SK-N-SH (cell line): ENCODE data around the gene GPR132. TPM values are rescaled to one million over a fixed set of nuclear protein-coding genes. Genes with fewer than 3 reads are reported as not detected.

ENCODE experiments used
- CTCF ChIA-PET: fragments of 300-600, 350-600 bp; formaldehyde crosslinking; extraction: SDS; loops from one replicate; lab custom pipeline; 2021; lab: Yijun Ruan, JAX
- POLR2A ChIA-PET: fragments of 350-600 bp; sonication (Branson Sonifier 250); formaldehyde crosslinking; extraction: SDS; loops from one replicate; lab custom pipeline; 2020; ENCODE audit warnings: antibody characterized with exemption, inconsistent platforms; lab: Yijun Ruan, JAX
- DNase-seq: peaks from one replicate; pipeline ENCODE4 v3.0.0; 2012
- H2AFZ ChIP-seq: fragments of 200-600 bp; sonication (generic); 2 replicates; pipeline ENCODE4 v1.8.1; 2016; ENCODE audit warnings: antibody characterized with exemption, mild to moderate bottlenecking, low read depth
- H3F3A ChIP-seq: fragments of 200-600 bp; sonication (generic); replicated peaks from 2 replicates; pipeline ENCODE3; 2016; ENCODE audit warnings: antibody characterized with exemption, mild to moderate bottlenecking; ENCODE audit not compliant: insufficient read depth
- H3K27ac ChIP-seq, 2 experiments: fragments of 200-500 bp in 1 of 2; fragments of 200-600 bp in 1 of 2; sonication (Bioruptor generic) in 1 of 2; sonication (generic), shearing (Covaris generic) in 1 of 2; 2 replicates each; pipeline versions ENCODE4 v1.5.1 to v1.6.1; 2014 to 2016; ENCODE audit warnings: low read depth in 2 of 2, inconsistent platforms in 1 of 2, low read length in 1 of 2, mild to moderate bottlenecking in 1 of 2, mixed read lengths in 1 of 2
- H3K27me3 ChIP-seq: fragments of 200-600 bp; sonication (generic), shearing (Covaris generic); 2 replicates; pipeline ENCODE4 v1.6.1; 2016; ENCODE audit warnings: mixed run types; ENCODE audit not compliant: insufficient read depth
- H3K36me3 ChIP-seq, 2 experiments: fragments of 200-500 bp in 1 of 2; fragments of 200-600 bp in 1 of 2; sonication (Bioruptor generic) in 1 of 2; sonication (generic) in 1 of 2; replicated peaks in 1 of 2; 2 replicates each; pipeline versions ENCODE3 to v1.5.1; 2014 to 2016; ENCODE audit warnings: low read length in 1 of 2, mild to moderate bottlenecking in 1 of 2; ENCODE audit not compliant: insufficient read depth in 2 of 2, control insufficient read depth in 1 of 2
- H3K4me1 ChIP-seq, 2 experiments: fragments of 200-500 bp in 1 of 2; fragments of 200-600 bp in 1 of 2; sonication (Bioruptor generic) in 1 of 2; sonication (generic), shearing (Covaris generic) in 1 of 2; 2 replicates each; pipeline versions ENCODE4 v1.5.1 to v1.6.1; 2014 to 2016; ENCODE audit warnings: low read depth in 1 of 2, low read length in 1 of 2, mixed run types in 1 of 2; ENCODE audit not compliant: insufficient read depth in 2 of 2, control insufficient read depth in 1 of 2
- H3K4me2 ChIP-seq: fragments of 200-600 bp; sonication (generic), shearing (Covaris generic); 2 replicates; pipeline ENCODE4 v1.6.1; 2017; ENCODE audit warnings: mixed run types
- H3K4me3 ChIP-seq, 2 experiments: fragments of 200-500 bp in 1 of 2; fragments of 200-600 bp in 1 of 2; sonication (Bioruptor generic) in 1 of 2; sonication (generic), shearing (Covaris generic) in 1 of 2; 2 replicates each; pipeline versions ENCODE4 v1.5.1 to v1.8.1; 2014 to 2016; ENCODE audit warnings: low read depth in 2 of 2, inconsistent platforms in 1 of 2, low read length in 1 of 2, mild to moderate bottlenecking in 1 of 2, mixed read lengths in 1 of 2, moderate library complexity in 1 of 2
- H3K79me2 ChIP-seq: fragments of 200-600 bp; sonication (generic); 2 replicates; pipeline ENCODE4 v1.8.1; 2017; ENCODE audit warnings: mild to moderate bottlenecking; ENCODE audit not compliant: insufficient read depth
- H3K9ac ChIP-seq: fragments of 200-600 bp; sonication (generic); 2 replicates; pipeline ENCODE4 v1.6.1; 2017; ENCODE audit warnings: mixed run types
- H3K9me2 ChIP-seq: fragments of 200-600 bp; sonication (generic); 2 replicates; pipeline ENCODE4 v1.6.1; 2017; ENCODE audit warnings: mixed run types
- H3K9me3 ChIP-seq: fragments of 200-600 bp; sonication (generic); 2 replicates; pipeline ENCODE4 v1.6.1; 2017; ENCODE audit warnings: mixed run types, mild to moderate bottlenecking, moderate library complexity
- H4K20me1 ChIP-seq: fragments of 200-600 bp; sonication (generic); 2 replicates; pipeline ENCODE4 v1.6.1; 2017; ENCODE audit warnings: mild to moderate bottlenecking, mixed run types; ENCODE audit not compliant: insufficient read depth
- CHD2 ChIP-seq: fragments of 150-350 bp; IDR thresholded peaks from 2 replicates; pipeline ENCODE4 v1.6.1; 2018; ENCODE audit warnings: low read length; ENCODE audit not compliant: partially characterized antibody
- ELF1 ChIP-seq: IDR thresholded peaks from 2 replicates; pipeline ENCODE4 v1.4.0; 2012
- EP300 ChIP-seq, 2 experiments: IDR thresholded peaks; 2 replicates each; pipeline versions ENCODE4 v1.4.0 to v1.6.1; 2012; ENCODE audit warnings: borderline replicate concordance in 1 of 2, low read depth in 1 of 2, low read length in 1 of 2
- FOSL2 ChIP-seq: IDR thresholded peaks from 2 replicates; pipeline ENCODE4 v1.4.0; 2012; ENCODE audit warnings: low read depth, mild to moderate bottlenecking, moderate library complexity, borderline replicate concordance
- FOXM1 ChIP-seq: IDR thresholded peaks from 2 replicates; pipeline ENCODE4 v1.4.0; 2012; ENCODE audit warnings: low read depth, mild to moderate bottlenecking
- GATA2 ChIP-seq: sonication (generic); formaldehyde crosslinking; IDR thresholded peaks from 2 replicates; pipeline ENCODE4 v1.5.0; 2020; ENCODE audit warnings: mild to moderate bottlenecking, missing genetic modification reagents
- MEF2A ChIP-seq: IDR thresholded peaks from 2 replicates; pipeline ENCODE4 v1.4.0; 2012; ENCODE audit warnings: low read depth, borderline replicate concordance
- MXI1 ChIP-seq: IDR thresholded peaks from 2 replicates; pipeline ENCODE4 v1.6.1; 2012; ENCODE audit warnings: mild to moderate bottlenecking, low read depth, low read length, improper control_type of control experiment
- POLR2AphosphoS5 ChIP-seq: IDR thresholded peaks from 2 replicates; pipeline ENCODE4 v1.6.1; 2012; ENCODE audit warnings: low read depth, low read length
- RAD21 ChIP-seq: IDR thresholded peaks from 2 replicates; pipeline ENCODE4 v1.6.1; 2012; ENCODE audit warnings: mild to moderate bottlenecking, low read length
- RXRA ChIP-seq: IDR thresholded peaks from 2 replicates; pipeline ENCODE4 v1.4.0; 2012; ENCODE audit warnings: low read depth, mild to moderate bottlenecking, borderline replicate concordance
- SIN3A ChIP-seq: IDR thresholded peaks from 2 replicates; pipeline ENCODE4 v1.6.1; 2012; ENCODE audit warnings: low read depth, mild to moderate bottlenecking, low read length, moderate library complexity, borderline replicate concordance
- SMC3 ChIP-seq: IDR thresholded peaks from 2 replicates; pipeline ENCODE4 v1.6.1; 2012; ENCODE audit warnings: low read depth, low read length, improper control_type of control experiment
- WGBS: methylation state at CpG from one replicate; pipeline ENCODE4 v1.1.6; 2017; ENCODE audit warnings: low lambda C conversion rate; 5-methylcytosine and 5-hydroxymethylcytosine counted together
- polyA plus RNA-seq, 3 experiments: library from polyadenylated mRNA; depleted of rRNA; stranded (reverse); fragments of >200 nt; gene quantifications; 2 replicates each; pipeline ENCODE4 v1.2.3, GENCODE V29; 2012
- TF ChIP-seq, protein P1 (sequence below): IDR thresholded peaks from 2 replicates; pipeline ENCODE4 v1.4.0; 2012; ENCODE audit warnings: low read depth, borderline replicate concordance
- TF ChIP-seq, protein P2 (sequence below): fragments of 200-600 bp; sonication (generic); IDR thresholded peaks from 2 replicates; pipeline ENCODE4 v1.6.1; 2017; ENCODE audit warnings: antibody characterized with exemption, mild to moderate bottlenecking, moderate library complexity
- TF ChIP-seq, protein P3 (sequence below): IDR thresholded peaks from 2 replicates; pipeline ENCODE4 v1.6.1; 2012; ENCODE audit warnings: mild to moderate bottlenecking, low read depth, low read length, moderate library complexity
- TF ChIP-seq, protein P4 (sequence below): IDR thresholded peaks from 2 replicates; pipeline ENCODE4; 2012

The GPR132 gene
- polyA plus RNA-seq, 1 of the 3 experiments (the other 2 are of a cell fraction) = not detected

DNA sequence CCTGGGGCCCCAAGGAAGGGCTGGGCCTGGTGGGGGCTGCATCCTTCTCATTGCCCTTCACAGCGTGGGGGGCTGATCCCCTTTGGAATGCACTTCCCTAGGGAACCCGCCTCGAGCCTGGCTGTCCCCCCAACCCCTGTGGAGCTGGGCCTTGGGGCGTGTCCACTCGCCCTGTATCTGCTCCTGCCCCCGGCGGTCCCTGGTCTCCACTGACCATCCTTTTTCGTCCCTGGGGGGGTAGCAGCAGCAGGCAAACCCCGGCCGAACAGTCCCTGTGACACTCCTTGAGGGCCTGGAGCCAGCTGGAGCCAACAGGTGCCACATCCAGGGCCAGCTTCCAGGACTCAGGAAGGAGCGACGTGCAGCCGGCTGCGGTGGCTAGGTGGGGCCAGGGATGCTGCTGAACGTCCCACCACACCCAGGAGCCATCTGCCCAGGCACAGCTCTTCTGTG lies 9.4 kb upstream of the GPR132 start:
- DNase-seq = peak; percentile 36
- ChIA-PET POLR2A (no interaction called here), CTCF (interaction anchor here (0.9 to 6.1 kb wide), 8 partner anchors 8 to 178 kb away, joined by 3 to 42 read pairs (median 6); no protein-coding TSS in a partner anchor)
- Histone ChIP-seq H3K4me1 (peaks cover 0 to 5% of the 10 kb centered on the region in 2 experiments; a peak in 1 of 4 replicates), H3K36me3 (no peaks in the 10 kb centered on the region), H3K27me3 (no peaks in the 10 kb centered on the region), H3K79me2 (no peaks in the 10 kb centered on the region), H3K9ac (no peak overlapping the region), H3K4me2 (no peak overlapping the region), H3K4me3 (no peak overlapping the region), H3K9me2 (no peaks in the 10 kb centered on the region), H4K20me1 (no peaks in the 10 kb centered on the region), H2AFZ (no peak overlapping the region), H3K27ac (no peak overlapping the region), H3K9me3 (no peaks in the 10 kb centered on the region), H3F3A (no peaks in the 10 kb centered on the region)
- WGBS = 89% methylated on average over 5 of the region's 15 CpGs
- TF ChIP-seq MEF2A = no peak
- TF ChIP-seq, protein P1, sequence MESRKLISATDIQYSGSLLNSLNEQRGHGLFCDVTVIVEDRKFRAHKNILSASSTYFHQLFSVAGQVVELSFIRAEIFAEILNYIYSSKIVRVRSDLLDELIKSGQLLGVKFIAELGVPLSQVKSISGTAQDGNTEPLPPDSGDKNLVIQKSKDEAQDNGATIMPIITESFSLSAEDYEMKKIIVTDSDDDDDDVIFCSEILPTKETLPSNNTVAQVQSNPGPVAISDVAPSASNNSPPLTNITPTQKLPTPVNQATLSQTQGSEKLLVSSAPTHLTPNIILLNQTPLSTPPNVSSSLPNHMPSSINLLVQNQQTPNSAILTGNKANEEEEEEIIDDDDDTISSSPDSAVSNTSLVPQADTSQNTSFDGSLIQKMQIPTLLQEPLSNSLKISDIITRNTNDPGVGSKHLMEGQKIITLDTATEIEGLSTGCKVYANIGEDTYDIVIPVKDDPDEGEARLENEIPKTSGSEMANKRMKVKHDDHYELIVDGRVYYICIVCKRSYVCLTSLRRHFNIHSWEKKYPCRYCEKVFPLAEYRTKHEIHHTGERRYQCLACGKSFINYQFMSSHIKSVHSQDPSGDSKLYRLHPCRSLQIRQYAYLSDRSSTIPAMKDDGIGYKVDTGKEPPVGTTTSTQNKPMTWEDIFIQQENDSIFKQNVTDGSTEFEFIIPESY = no peak
- TF ChIP-seq RAD21 = no peak
- no peak for TF ChIP-seq POLR2AphosphoS5
- no peak for TF ChIP-seq GATA2 (CRISPR knock-in tag)

DNA sequence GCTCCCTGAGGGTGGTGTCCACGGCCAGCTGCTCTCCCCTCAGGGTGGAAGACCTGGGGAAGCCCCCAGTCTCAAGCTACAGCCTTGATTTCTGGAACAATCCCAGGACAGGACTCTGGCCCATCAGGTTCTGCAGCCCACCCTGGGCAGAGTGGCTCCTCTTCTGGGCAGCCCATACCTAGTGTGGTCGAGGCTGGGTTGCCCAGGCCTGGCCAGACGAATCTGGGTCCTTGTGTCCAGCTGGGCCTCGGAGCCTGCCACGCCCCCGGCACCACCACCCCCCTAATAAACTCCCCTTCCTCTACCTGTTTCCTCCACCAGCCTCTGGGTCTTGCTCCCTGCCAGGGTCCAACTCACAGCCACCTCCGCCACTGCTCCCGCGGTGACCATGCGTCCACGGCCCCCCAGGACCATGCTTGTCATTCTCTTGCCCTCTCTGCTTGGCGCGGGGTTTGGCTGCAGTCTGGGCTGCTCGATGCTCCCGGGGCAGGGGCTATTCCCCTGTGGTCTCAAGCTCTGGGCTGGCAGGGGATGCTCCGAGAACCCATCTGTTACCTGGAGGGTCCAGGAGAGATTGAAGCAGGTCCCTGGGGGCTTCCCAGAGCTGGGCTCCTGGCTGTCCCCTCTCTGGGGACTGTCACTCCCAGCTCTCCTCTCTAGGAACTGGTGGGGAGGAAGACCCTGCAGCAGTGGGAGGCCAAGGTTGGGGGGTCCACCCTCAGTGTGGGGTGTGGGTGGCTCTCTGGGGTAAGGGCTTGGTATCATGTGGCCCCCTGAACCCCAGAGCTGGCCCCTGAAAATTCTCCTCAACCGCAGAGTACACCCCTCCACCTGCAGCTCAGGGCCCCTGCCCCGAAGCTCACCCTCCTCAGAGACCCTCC lies 8.7 kb upstream of the GPR132 start:
- Histone ChIP-seq H3K9me3 (no peaks in the 10 kb centered on the region), H3F3A (no peaks in the 10 kb centered on the region), H3K9ac (no peak overlapping the region), H2AFZ (no peak overlapping the region), H3K4me3 (no peak overlapping the region), H3K9me2 (no peaks in the 10 kb centered on the region), H3K79me2 (no peaks in the 10 kb centered on the region), H3K36me3 (no peaks in the 10 kb centered on the region), H3K4me1 (peaks cover 0 to 5% of the 10 kb centered on the region in 2 experiments; a peak in 1 of 4 replicates), H3K27ac (no peak overlapping the region), H3K27me3 (no peaks in the 10 kb centered on the region), H3K4me2 (no peak overlapping the region), H4K20me1 (no peaks in the 10 kb centered on the region)
- ChIA-PET POLR2A (no interaction called here), CTCF (interaction anchor here (1.1 to 6.1 kb wide), 8 partner anchors 12 to 178 kb away, joined by 3 to 42 read pairs (median 9); no protein-coding TSS in a partner anchor)
- DNase-seq = no peak
- 74% methylated on average over 9 of the region's 18 CpGs for WGBS
- no peak for TF ChIP-seq CHD2
- TF ChIP-seq SIN3A = no peak
- TF ChIP-seq, protein P2, sequence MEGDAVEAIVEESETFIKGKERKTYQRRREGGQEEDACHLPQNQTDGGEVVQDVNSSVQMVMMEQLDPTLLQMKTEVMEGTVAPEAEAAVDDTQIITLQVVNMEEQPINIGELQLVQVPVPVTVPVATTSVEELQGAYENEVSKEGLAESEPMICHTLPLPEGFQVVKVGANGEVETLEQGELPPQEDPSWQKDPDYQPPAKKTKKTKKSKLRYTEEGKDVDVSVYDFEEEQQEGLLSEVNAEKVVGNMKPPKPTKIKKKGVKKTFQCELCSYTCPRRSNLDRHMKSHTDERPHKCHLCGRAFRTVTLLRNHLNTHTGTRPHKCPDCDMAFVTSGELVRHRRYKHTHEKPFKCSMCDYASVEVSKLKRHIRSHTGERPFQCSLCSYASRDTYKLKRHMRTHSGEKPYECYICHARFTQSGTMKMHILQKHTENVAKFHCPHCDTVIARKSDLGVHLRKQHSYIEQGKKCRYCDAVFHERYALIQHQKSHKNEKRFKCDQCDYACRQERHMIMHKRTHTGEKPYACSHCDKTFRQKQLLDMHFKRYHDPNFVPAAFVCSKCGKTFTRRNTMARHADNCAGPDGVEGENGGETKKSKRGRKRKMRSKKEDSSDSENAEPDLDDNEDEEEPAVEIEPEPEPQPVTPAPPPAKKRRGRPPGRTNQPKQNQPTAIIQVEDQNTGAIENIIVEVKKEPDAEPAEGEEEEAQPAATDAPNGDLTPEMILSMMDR = no peak
- no peak for TF ChIP-seq RXRA
- TF ChIP-seq FOSL2 = no peak
- TF ChIP-seq FOXM1 = no peak
- TF ChIP-seq SMC3 = no peak
- TF ChIP-seq, protein P3, sequence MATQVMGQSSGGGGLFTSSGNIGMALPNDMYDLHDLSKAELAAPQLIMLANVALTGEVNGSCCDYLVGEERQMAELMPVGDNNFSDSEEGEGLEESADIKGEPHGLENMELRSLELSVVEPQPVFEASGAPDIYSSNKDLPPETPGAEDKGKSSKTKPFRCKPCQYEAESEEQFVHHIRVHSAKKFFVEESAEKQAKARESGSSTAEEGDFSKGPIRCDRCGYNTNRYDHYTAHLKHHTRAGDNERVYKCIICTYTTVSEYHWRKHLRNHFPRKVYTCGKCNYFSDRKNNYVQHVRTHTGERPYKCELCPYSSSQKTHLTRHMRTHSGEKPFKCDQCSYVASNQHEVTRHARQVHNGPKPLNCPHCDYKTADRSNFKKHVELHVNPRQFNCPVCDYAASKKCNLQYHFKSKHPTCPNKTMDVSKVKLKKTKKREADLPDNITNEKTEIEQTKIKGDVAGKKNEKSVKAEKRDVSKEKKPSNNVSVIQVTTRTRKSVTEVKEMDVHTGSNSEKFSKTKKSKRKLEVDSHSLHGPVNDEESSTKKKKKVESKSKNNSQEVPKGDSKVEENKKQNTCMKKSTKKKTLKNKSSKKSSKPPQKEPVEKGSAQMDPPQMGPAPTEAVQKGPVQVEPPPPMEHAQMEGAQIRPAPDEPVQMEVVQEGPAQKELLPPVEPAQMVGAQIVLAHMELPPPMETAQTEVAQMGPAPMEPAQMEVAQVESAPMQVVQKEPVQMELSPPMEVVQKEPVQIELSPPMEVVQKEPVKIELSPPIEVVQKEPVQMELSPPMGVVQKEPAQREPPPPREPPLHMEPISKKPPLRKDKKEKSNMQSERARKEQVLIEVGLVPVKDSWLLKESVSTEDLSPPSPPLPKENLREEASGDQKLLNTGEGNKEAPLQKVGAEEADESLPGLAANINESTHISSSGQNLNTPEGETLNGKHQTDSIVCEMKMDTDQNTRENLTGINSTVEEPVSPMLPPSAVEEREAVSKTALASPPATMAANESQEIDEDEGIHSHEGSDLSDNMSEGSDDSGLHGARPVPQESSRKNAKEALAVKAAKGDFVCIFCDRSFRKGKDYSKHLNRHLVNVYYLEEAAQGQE = no peak
- TF ChIP-seq EP300 (IDR thresholded peaks at IDR 0.05; ENCODE audit: borderline replicate concordance in 1 of 2, low read depth in 1 of 2, low read length in 1 of 2) = no peak
- TF ChIP-seq, protein P4, sequence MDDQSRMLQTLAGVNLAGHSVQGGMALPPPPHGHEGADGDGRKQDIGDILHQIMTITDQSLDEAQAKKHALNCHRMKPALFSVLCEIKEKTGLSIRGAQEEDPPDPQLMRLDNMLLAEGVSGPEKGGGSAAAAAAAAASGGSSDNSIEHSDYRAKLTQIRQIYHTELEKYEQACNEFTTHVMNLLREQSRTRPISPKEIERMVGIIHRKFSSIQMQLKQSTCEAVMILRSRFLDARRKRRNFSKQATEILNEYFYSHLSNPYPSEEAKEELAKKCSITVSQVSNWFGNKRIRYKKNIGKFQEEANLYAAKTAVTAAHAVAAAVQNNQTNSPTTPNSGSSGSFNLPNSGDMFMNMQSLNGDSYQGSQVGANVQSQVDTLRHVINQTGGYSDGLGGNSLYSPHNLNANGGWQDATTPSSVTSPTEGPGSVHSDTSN = no peak
- TF ChIP-seq ELF1 = no peak
- TF ChIP-seq MXI1 = no peak
